NCI-H1092 (cell line): ENCODE data around the gene YARS2.
A peak's percentile ranks its signal among the peaks of the same experiment; 100 is the strongest.

Experiments
- DNase-seq: peaks from one replicate; lab custom pipeline; 2025; lab: John Stamatoyannopoulos, UW

Gene YARS2

GRCh38 chr12:32755654-32756475 is at the start of gene YARS2:
Gene YARS2, minus strand, starts transcription at chr12:32755897. Its CDS starts 23 bp downstream, at chr12:32755874.
- peak; percentile 98 for DNase-seq

- DNase-seq = no peak
Measured at GRCh38 chr12:32804301-32804700, 48.6 kb upstream of the YARS2 start.

GRCh38 chr12:32801269-32801980 is 45.7 kb upstream of the YARS2 start:
- DNase-seq = no peak

- no peak for DNase-seq
Measured at GRCh38 chr12:32794281-32794680, 38.6 kb upstream of the YARS2 start.

- no peak for DNase-seq
Measured at GRCh38 chr12:32789916-32790315, 34.2 kb upstream of the YARS2 start.

GRCh38 chr12:32789446-32789845 is 33.7 kb upstream of the YARS2 start:
- no peak for DNase-seq

- DNase-seq = no peak
Measured at GRCh38 chr12:32788405-32788804, 32.7 kb upstream of the YARS2 start.

GRCh38 chr12:32785557-32785956 is 29.9 kb upstream of the YARS2 start:
- DNase-seq = no peak

GRCh38 chr12:32783029-32783428 is 27.3 kb upstream of the YARS2 start:
- DNase-seq = no peak

GRCh38 chr12:32780071-32780470 is 24.4 kb upstream of the YARS2 start:
- DNase-seq = no peak

- no peak for DNase-seq
Measured at GRCh38 chr12:32777691-32778175, 22.0 kb upstream of the YARS2 start.

- no peak for DNase-seq
Measured at GRCh38 chr12:32777159-32777558, 21.5 kb upstream of the YARS2 start.

GRCh38 chr12:32776258-32776657 is 20.6 kb upstream of the YARS2 start:
- no peak for DNase-seq

GRCh38 chr12:32773691-32774090 is 18.0 kb upstream of the YARS2 start:
- DNase-seq = no peak

- DNase-seq = no peak
Measured at GRCh38 chr12:32770141-32770540, 14.4 kb upstream of the YARS2 start.

- DNase-seq = no peak
Measured at GRCh38 chr12:32768518-32768917, 12.8 kb upstream of the YARS2 start.

GRCh38 chr12:32765906-32766305 is 10.2 kb upstream of the YARS2 start:
- no peak for DNase-seq

GRCh38 chr12:32761716-32762115 is 6.0 kb upstream of the YARS2 start:
- DNase-seq = no peak

GRCh38 chr12:32757157-32757556 is 1.5 kb upstream of the YARS2 start:
- DNase-seq = no peak

- DNase-seq = no peak
Measured at GRCh38 chr12:32756476-32757066, 874 bp upstream of the YARS2 start.

GRCh38 chr12:32755051-32755653 is 545 bp downstream of the YARS2 start:
- peak; percentile 57 for DNase-seq

- no peak for DNase-seq
Measured at GRCh38 chr12:32754111-32754510, 1.6 kb downstream of the YARS2 start.
